ENCODE data around the gene RGS18.
"Not testable (repeated sequence)": the region's sequence is repeated elsewhere in the genome, so short reads cannot be mapped to it uniquely, and the experiment has no call there.

The RGS18 gene

DNA sequence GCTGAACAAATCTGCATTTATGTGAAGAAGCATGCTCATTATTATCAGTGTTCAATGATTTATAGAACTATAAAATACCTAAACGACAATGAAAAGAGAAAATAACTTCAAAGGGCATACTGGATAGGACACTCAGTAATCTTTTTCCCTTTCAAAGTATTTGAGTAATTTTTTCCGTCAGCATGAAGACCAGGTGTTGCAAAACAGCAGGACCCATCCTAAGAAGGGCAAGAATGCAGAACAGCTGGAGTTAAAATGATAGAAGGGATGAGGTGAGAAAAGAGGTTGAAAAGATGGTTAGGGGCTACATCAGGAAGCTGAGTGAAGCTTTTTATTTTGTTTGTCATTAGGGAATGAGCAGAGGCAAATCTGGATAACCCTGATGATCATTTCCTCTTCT is 7.1 kb upstream of the RGS18 start:
- Mint-ChIP-seq H3K9me3 (no peaks in the 10 kb centered on the region), H3K27me3 (ENCODE audit: low read depth) (no peaks in the 10 kb centered on the region), H3K27ac (no peak overlapping the region), H3K4me1 (ENCODE audit: low read depth) (no peaks in the 10 kb centered on the region), H3K4me3 (no peak overlapping the region), H3K36me3 (ENCODE audit: low read depth) (no peaks in the 10 kb centered on the region)
- DNase-seq (ENCODE audit: low spot score), result no peak

DNA sequence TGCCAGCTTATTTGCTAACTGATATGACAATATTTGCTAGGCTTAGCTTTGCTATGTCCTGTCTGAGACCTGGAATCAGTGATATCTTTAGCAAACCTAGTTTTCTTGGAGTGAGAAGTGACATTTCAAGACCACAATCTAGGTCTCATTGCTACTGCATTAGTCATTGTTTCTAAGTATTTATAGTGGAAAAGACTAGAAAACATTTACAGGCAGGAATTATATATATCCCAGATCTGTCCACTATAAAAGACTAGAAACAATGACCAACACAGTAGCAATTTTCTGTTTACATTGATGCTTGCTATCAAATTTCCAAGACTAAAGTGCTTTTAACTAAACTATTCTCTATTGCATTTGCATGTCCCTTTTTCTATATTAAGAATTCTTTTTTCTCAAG is 5.0 kb upstream of the RGS18 start:
- Mint-ChIP-seq H3K27me3 (ENCODE audit: low read depth) (no peaks in the 10 kb centered on the region), H3K4me1 (ENCODE audit: low read depth) (no peaks in the 10 kb centered on the region), H3K9me3 (no peaks in the 10 kb centered on the region), H3K4me3 (no peak overlapping the region), H3K27ac (no peak overlapping the region), H3K36me3 (ENCODE audit: low read depth) (no peaks in the 10 kb centered on the region)
- no peak for DNase-seq (ENCODE audit: low spot score)

DNA sequence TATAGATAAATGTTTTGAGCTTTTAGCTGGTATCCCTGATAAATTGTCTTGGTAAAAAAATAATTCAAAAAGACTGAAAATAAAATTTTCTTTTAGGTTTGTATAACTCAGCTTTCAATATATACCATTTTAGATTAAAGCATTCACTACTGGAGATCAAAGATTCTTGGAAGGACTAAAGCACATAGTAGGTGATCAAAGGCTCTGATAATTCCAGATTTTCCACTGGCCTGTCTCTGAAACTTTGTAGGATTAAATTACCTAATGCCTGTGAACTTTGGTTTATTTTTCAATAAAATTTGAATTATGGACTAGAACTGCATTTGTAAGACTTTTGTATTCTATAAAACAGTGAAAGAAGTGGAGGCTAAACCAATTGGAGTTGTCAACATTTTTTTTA is 1.2 kb upstream of the RGS18 start:
- Mint-ChIP-seq H3K9me3 (peaks cover 6% of the 10 kb centered on the region), H3K4me3 (no peak overlapping the region), H3K27ac (no peak overlapping the region), H3K36me3 (ENCODE audit: low read depth) (no peaks in the 10 kb centered on the region), H3K27me3 (ENCODE audit: low read depth) (no peaks in the 10 kb centered on the region), H3K4me1 (ENCODE audit: low read depth) (peaks cover 6% of the 10 kb centered on the region)
- DNase-seq (ENCODE audit: low spot score), result no peak

DNA sequence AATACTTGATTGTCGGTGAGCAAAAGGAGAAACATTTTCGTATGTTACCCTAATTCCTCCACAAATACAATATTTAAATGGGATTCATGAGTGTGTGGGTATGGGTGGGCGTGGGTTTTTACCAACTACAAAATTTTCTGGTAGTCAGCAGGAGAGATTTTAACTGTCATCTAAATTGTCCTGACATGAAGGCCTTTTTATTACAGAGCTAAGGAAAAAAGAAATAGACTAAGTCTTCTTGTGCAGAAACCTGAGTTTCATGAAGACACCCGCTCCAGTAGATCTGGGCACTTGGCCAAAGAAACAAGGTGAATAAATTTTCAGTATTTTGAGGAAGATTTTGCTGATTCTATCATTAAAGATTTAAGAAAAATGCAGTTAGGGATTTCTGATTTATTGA is 752 bp downstream of the RGS18 start:
- Mint-ChIP-seq H3K27me3 (ENCODE audit: low read depth) (no peaks in the 10 kb centered on the region), H3K9me3 (peaks cover 6% of the 10 kb centered on the region), H3K27ac (no peak overlapping the region), H3K4me3 (peak overlapping the region; percentile 24), H3K4me1 (ENCODE audit: low read depth) (peaks cover 6% of the 10 kb centered on the region), H3K36me3 (ENCODE audit: low read depth) (no peaks in the 10 kb centered on the region)
- no peak for DNase-seq (ENCODE audit: low spot score)

DNA sequence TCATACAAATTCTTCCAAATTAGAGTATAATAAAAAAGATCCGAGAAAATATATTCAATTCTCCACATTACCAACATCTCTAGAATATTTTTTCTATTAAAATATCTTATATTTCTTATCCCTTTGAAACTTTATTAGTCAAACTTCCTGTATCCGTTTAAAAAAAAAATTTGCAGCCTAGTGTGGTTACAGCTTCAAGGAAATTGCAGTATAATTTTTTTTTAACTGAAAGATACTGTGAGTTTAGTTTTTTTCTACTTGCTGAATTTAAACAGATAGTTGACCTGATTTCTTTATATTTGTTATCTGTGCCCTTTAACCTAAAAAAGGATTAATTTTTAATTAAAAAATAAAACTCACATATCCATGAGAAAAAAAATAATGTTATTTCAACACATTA is 1.5 kb downstream of the RGS18 start:
- Mint-ChIP-seq H3K4me3 (no peak overlapping the region), H3K27me3 (ENCODE audit: low read depth) (no peaks in the 10 kb centered on the region), H3K9me3 (peaks cover 6% of the 10 kb centered on the region), H3K4me1 (ENCODE audit: low read depth) (peaks cover 6% of the 10 kb centered on the region), H3K27ac (no peak overlapping the region), H3K36me3 (ENCODE audit: low read depth) (no peaks in the 10 kb centered on the region)
- no peak for DNase-seq (ENCODE audit: low spot score)

DNA sequence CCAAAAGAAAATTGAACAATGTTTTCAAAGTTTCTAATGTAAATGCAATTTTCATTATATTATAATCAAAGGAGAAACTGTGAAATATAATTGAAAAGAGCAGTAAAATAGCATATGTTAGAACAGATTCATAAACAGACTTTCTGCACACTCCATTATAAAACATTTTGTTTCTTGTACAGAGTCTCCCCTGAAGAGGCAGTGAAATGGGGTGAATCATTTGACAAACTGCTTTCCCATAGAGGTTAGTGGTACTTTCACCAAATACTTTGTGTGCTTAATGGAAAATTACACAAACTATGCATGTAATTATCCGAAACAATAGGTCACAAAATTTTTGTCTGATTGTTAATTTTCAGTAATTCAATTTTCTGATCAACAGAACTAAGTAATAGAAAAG is 1.9 kb downstream of the RGS18 start:
- no peaks in the 10 kb centered on the region for H3K27me3 Mint-ChIP-seq (ENCODE audit: low read depth)
- no peaks in the 10 kb centered on the region for H3K36me3 Mint-ChIP-seq (ENCODE audit: low read depth)
- DNase-seq (ENCODE audit: low spot score), result no peak
- no peak overlapping the region for H3K27ac Mint-ChIP-seq
- peaks cover 7% of the 10 kb centered on the region for H3K9me3 Mint-ChIP-seq
- peaks cover 6% of the 10 kb centered on the region for H3K4me1 Mint-ChIP-seq (ENCODE audit: low read depth)
- no peak overlapping the region for H3K4me3 Mint-ChIP-seq

DNA sequence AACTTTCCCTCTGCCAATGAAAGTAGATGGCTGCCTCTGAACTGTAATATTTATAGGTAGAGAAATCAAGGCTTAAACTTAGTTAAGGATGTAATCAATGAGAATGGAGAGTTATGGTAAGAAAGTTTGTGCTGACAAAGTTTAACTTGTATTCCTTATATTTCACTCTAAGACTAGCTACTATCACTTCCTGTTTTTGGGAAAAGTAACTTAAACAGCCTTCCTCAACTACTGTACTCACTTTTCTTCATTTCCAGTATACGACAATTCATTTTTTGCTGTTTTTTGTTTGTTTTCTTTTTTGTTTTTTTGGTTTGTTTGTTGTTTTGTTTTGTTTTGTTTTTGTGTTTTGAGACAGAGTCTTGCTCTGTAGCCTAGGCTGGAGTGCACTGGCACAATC is 3.7 kb downstream of the RGS18 start:
- no peak for DNase-seq (ENCODE audit: low spot score)
- Mint-ChIP-seq H3K4me1 (ENCODE audit: low read depth) (peaks cover 6% of the 10 kb centered on the region), H3K27ac (no peak overlapping the region), H3K9me3 (peaks cover 16% of the 10 kb centered on the region), H3K4me3 (no peak overlapping the region), H3K36me3 (ENCODE audit: low read depth) (no peaks in the 10 kb centered on the region), H3K27me3 (ENCODE audit: low read depth) (no peaks in the 10 kb centered on the region)

DNA sequence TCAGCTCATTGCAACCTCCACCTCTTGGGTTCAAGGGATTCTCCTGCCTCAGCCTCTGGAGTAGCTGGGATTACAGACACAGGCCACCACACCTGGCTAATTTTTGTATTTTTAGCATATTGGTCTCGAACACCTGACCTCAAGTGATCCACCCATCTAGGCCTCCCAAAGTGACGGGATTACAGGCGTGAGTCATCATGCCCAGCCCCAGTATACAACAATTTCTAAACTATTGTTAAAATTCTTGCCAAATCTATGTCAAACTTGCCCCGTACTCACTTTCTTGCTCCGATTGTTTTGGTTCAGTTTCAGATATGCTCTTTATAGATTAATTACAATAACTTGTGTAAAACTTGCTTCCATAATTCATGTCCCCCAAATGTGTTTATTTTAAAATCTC is 4.1 kb downstream of the RGS18 start:
- Mint-ChIP-seq H3K27me3 (ENCODE audit: low read depth) (no peaks in the 10 kb centered on the region), H3K4me3 (no peak overlapping the region), H3K4me1 (ENCODE audit: low read depth) (peaks cover 6% of the 10 kb centered on the region), H3K36me3 (ENCODE audit: low read depth) (no peaks in the 10 kb centered on the region), H3K27ac (no peak overlapping the region), H3K9me3 (peaks cover 16% of the 10 kb centered on the region)
- no peak for DNase-seq (ENCODE audit: low spot score)

DNA sequence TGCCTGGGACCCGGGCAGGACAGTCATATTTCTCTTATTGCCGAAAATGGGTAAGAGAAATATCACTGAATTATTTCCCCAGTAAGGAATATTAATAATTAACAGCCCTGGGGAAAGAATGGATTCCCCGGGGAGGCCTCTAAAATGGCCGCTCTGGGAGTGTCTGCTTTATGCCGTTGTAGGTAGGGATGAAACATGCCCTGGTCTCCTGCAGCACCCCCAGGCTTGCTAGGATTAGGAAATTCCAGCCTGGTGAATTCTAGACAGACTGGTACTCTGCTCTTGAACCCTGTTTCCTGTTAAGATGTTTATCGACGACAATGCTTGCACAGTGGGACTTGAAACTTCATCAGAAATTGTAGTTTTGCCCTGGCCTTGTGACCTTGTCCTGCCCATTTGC is 6.7 kb downstream of the RGS18 start:
- H3K4me3 Mint-ChIP-seq; H3K27ac Mint-ChIP-seq; H3K27me3 Mint-ChIP-seq (ENCODE audit: low read depth); H3K36me3 Mint-ChIP-seq (ENCODE audit: low read depth); DNase-seq (ENCODE audit: low spot score); H3K4me1 Mint-ChIP-seq (ENCODE audit: low read depth): not testable (repeated sequence)
- peaks cover 16% of the 10 kb centered on the region for H3K9me3 Mint-ChIP-seq

DNA sequence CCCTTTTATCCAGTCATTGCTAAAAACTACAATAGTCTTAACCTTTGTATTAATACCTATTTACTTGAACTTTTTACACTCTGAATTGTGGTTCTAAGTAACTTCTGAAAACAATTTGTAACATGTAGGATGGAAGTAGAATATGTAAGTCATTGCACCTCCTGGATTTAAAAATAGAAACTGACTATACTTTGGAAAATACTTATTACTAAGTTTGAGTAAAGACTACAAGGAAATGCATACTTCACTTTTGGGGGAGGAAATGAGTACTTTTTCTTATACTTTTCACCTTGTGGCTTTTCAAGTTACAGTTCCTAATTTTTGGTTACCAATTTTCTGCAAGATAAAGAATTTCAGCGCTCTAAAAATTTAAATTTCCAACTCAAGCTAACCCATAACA is 8.7 kb downstream of the RGS18 start:
- Mint-ChIP-seq H3K4me1 (ENCODE audit: low read depth) (no peaks in the 10 kb centered on the region), H3K27ac (no peak overlapping the region), H3K4me3 (no peak overlapping the region), H3K27me3 (ENCODE audit: low read depth) (no peaks in the 10 kb centered on the region), H3K36me3 (ENCODE audit: low read depth) (no peaks in the 10 kb centered on the region), H3K9me3 (peaks cover 11% of the 10 kb centered on the region)
- no peak for DNase-seq (ENCODE audit: low spot score)

DNA sequence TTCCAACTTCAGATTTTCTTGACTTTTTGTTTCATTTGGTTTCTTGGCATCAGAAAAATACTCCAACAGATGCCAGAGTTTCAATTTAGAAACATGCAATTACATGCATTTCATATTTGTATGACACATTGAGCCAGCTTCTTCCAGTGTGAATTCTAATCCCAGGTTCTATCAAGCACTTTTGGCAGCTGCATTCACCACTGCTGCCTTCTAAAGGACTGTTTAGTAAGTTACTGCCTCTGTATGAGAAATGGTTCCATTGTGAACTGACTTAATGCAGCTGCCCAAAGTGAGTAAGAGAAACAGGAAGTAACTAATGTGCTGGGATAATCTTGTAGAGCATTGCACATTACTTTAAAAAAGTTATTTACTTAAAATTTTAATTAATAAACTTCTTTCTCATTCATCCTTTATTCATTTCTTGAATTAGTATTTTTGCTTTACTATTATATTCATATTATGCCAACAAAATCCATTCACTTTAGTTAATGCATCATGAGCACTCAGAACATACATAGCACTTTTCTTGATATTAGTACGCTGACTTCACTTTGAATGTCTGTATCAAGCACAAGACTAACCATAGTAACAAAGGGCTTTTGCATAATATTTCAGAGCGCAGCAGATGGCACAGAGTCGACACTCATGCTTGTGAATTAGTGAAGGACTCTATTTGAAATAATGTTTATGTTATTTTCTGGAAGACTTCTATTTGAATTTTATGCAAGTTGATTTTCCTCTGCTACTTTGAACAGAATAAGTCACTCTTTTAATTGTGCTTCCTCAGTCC is 9.8 kb downstream of the RGS18 start:
- no peak overlapping the region for H3K4me3 Mint-ChIP-seq

DNA sequence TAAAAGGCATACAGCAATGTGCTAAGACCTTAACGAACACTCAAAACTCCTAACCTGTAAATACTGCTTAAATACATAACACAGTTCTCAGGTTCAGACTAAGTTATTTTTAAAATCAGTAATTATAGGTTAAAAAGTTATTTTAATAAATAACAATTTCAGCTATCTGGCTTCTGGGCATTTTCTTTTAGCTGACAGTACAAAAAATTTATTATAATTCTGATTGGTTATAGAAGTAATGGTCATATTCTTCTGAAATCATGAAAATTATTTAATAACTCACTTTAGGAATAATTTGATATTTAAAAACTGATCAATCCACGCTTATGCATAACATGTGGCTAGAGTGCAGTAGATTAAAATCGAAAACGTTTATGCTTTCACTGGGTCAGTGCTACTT is 10.7 kb downstream of the RGS18 start:
- no peaks in the 10 kb centered on the region for H3K36me3 Mint-ChIP-seq (ENCODE audit: low read depth)
- no peak overlapping the region for H3K4me3 Mint-ChIP-seq
- H3K27me3 Mint-ChIP-seq (ENCODE audit: low read depth), result no peaks in the 10 kb centered on the region
- H3K4me1 Mint-ChIP-seq (ENCODE audit: low read depth), result no peaks in the 10 kb centered on the region
- H3K27ac Mint-ChIP-seq, result no peak overlapping the region
- peaks cover 11% of the 10 kb centered on the region for H3K9me3 Mint-ChIP-seq
- no peak for DNase-seq (ENCODE audit: low spot score)

More for the DNA sequence above, 9.8 kb downstream of the RGS18 start:
- H3K9me3 Mint-ChIP-seq, result peaks cover 11% of the 10 kb centered on the region
- DNase-seq (ENCODE audit: low spot score), result no peak
- H3K36me3 Mint-ChIP-seq (ENCODE audit: low read depth), result no peaks in the 10 kb centered on the region
- H3K4me1 Mint-ChIP-seq (ENCODE audit: low read depth), result no peaks in the 10 kb centered on the region
- no peak overlapping the region for H3K27ac Mint-ChIP-seq
- no peaks in the 10 kb centered on the region for H3K27me3 Mint-ChIP-seq (ENCODE audit: low read depth)

DNA sequence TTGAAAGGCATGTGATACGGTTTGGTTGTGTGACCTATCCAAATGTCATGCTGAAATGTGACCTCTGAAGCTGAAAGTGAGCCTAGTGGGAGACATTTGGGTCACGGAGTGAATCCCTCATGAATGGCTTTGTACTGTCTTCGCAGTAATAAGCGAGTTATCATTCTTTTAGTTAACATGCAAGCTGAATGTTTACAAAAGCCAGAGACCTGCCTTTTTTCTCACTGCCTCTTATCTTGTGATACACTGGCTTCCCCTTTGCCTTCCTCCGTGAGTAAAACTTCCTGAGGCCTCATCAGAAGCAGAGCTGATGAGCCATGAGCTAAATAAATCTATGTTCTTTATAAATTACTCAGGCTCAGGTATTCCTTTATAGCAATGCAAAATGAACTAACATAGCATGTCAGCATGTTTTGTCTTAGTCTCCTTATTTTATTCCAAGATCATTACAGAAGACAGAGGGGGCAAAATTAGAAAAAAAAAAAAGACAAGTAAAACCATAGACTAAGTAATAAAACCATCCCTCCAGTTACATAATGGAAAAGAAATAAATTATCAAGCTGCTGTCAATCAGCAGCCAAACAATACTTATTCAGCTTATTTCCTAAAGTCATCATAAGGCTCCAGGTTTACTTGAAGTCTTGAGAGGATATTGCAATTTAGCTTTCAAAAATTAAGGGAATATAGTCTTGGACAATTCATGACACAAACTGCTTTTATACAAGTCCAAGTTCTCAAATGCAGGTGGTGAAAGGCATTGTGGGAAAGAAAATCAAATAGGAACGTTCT is 12.1 kb downstream of the RGS18 start:
- H3K27me3 Mint-ChIP-seq (ENCODE audit: low read depth), result no peaks in the 10 kb centered on the region

DNA sequence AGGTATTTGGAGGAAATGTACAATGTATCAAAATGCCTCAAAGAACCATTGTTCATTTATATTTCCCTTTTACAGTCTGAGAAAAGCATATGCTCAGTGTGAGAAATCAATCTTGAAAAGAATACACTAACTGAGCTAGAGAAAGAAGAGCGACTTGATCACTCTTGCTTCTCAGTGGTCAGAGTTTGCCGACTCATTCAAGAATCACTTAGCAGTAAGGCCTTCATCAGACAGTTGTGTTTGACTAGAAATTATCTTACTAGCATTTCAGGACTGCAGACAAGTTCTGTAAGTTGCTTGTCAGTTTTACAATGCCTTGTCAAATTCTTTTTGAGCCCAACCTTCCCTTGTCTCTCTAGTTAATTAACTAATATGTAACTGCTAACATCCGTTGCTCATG is 12.9 kb downstream of the RGS18 start:
- H3K27ac Mint-ChIP-seq, result no peak overlapping the region
- H3K9me3 Mint-ChIP-seq, result peaks cover 5% of the 10 kb centered on the region
- DNase-seq (ENCODE audit: low spot score), result no peak
- H3K4me1 Mint-ChIP-seq (ENCODE audit: low read depth), result no peaks in the 10 kb centered on the region
- H3K27me3 Mint-ChIP-seq (ENCODE audit: low read depth), result no peaks in the 10 kb centered on the region
- H3K36me3 Mint-ChIP-seq (ENCODE audit: low read depth), result no peaks in the 10 kb centered on the region
- no peak overlapping the region for H3K4me3 Mint-ChIP-seq

More for the DNA sequence above, 12.1 kb downstream of the RGS18 start:
- H3K4me1 Mint-ChIP-seq (ENCODE audit: low read depth), result no peaks in the 10 kb centered on the region
- H3K9me3 Mint-ChIP-seq, result peaks cover 8% of the 10 kb centered on the region
- no peak overlapping the region for H3K27ac Mint-ChIP-seq
- H3K4me3 Mint-ChIP-seq, result no peak overlapping the region
- no peaks in the 10 kb centered on the region for H3K36me3 Mint-ChIP-seq (ENCODE audit: low read depth)
- no peak for DNase-seq (ENCODE audit: low spot score)

All from T-helper 2 cell treated with Interferon-gamma antibody and Interleukin-4, amounts not matched to agents 5 μg/mL and 100 μg/mL, for 36 hours (primary cell).